8988T (cell line): ENCODE results near the gene SYNE4.
"Not testable (repeated sequence)": the region's sequence is repeated elsewhere in the genome, so short reads cannot be mapped to it uniquely, and the experiment has no call there.

Experiments used
- DNase-seq: peaks from one replicate; pipeline ENCODE4 v3.0.0; 2011

Gene SYNE4

GRCh38 chr19:35987571-35987896, 21.1 kb downstream of the SYNE4 start:
- DNase-seq, result no peak

- DNase-seq, result peak; percentile 82
Measured at GRCh38 chr19:35986664-35987570, 21.7 kb downstream of the SYNE4 start.

- no peak for DNase-seq
Measured at GRCh38 chr19:35986111-35986510, 22.5 kb downstream of the SYNE4 start.

GRCh38 chr19:35983177-35983576, 25.4 kb downstream of the SYNE4 start:
- DNase-seq, result no peak

GRCh38 chr19:35980997-35981396, 27.6 kb downstream of the SYNE4 start:
- not testable (repeated sequence) for DNase-seq

GRCh38 chr19:35978832-35979365, 29.7 kb downstream of the SYNE4 start:
- DNase-seq, result no peak

- no peak for DNase-seq
Measured at GRCh38 chr19:35978271-35978670, 30.3 kb downstream of the SYNE4 start.

GRCh38 chr19:35977446-35978222, 31.0 kb downstream of the SYNE4 start:
- DNase-seq, result peak; percentile 84

- no peak for DNase-seq
Measured at GRCh38 chr19:35975608-35976214, 32.9 kb downstream of the SYNE4 start.

GRCh38 chr19:35973487-35973886, 35.1 kb downstream of the SYNE4 start:
- DNase-seq, result no peak

GRCh38 chr19:35966771-35967170, 41.8 kb downstream of the SYNE4 start:
- no peak for DNase-seq

GRCh38 chr19:35963514-35963913, 45.1 kb downstream of the SYNE4 start:
- no peak for DNase-seq

- no peak for DNase-seq
Measured at GRCh38 chr19:35960432-35960972, 48.1 kb downstream of the SYNE4 start.

GRCh38 chr19:35959968-35960320, 48.7 kb downstream of the SYNE4 start:
- DNase-seq, result no peak

- DNase-seq, result no peak
Measured at GRCh38 chr19:35959040-35959967, 49.3 kb downstream of the SYNE4 start.

- no peak for DNase-seq
Measured at GRCh38 chr19:35958660-35959039, 50.0 kb downstream of the SYNE4 start.

GRCh38 chr19:35957411-35957810, 51.2 kb downstream of the SYNE4 start:
- not testable (repeated sequence) for DNase-seq

GRCh38 chr19:35955881-35956634, 52.6 kb downstream of the SYNE4 start:
- no peak for DNase-seq
